Endothelial cell of umbilical vein (primary cell): ENCODE results near the gene TMEM185A. TPM values are rescaled to one million over a fixed set of nuclear protein-coding genes. Genes with fewer than 3 reads are reported as not detected.
"Not testable (repeated sequence)": the region's sequence is repeated elsewhere in the genome, so short reads cannot be mapped to it uniquely, and the experiment has no call there.

Experiments
- BruUV-seq: library from RNA; stranded (reverse); fragments of 400-500 nt; replicated peaks from 2 replicates; lab custom pipeline; 2021; lab: Mats Ljungman, UMichigan
- CTCF ChIA-PET: fragments of 300-600, 350-600 bp; sonication (Branson Sonifier 250); formaldehyde crosslinking; loops from one replicate; lab custom pipeline; 2021; ENCODE audit warnings: antibody characterized with exemption, inconsistent platforms; lab: Charles Lee
- POLR2A ChIA-PET: fragments of 300-600, 350-600 bp; sonication (Branson Sonifier 250); formaldehyde crosslinking; loops from one replicate; lab custom pipeline; 2021; ENCODE audit warnings: antibody characterized with exemption, inconsistent platforms; lab: Charles Lee
- DNase-seq: peaks from one replicate; pipeline ENCODE4 v3.0.0-alpha.2; 2011; ENCODE audit warnings: low read depth, low spot score
- FAIRE-seq: peaks from 2 replicates; lab custom pipeline; 2011; peaks lifted over from hg19 to GRCh38; lab: Jason Lieb, UNC
- H2AFZ ChIP-seq: 2 replicates; pipeline ENCODE4 v1.6.0; 2012; ENCODE audit warnings: low read depth, low read length, control low read depth, inconsistent platforms
- H3K27ac ChIP-seq: 2 replicates; pipeline ENCODE4 v1.5.1; 2011; ENCODE audit warnings: low read depth, mild to moderate bottlenecking, control low read depth, low read length, moderate library complexity; ENCODE audit not compliant: insufficient read depth
- H3K27me3 ChIP-seq, 2 experiments: 2 replicates each; pipeline versions ENCODE4 v1.6.0 to v1.6.1; 2011; ENCODE audit warnings: low read length in 2 of 2, mixed read lengths in 1 of 2; ENCODE audit not compliant: control insufficient read depth in 2 of 2, insufficient read depth in 2 of 2
- H3K36me3 ChIP-seq, 2 experiments: 2 replicates in 1 of 2; 3 replicates in 1 of 2; pipeline ENCODE4 v1.5.1; 2011; ENCODE audit warnings: low read length in 2 of 2, mild to moderate bottlenecking in 1 of 2, moderate library complexity in 1 of 2; ENCODE audit not compliant: control insufficient read depth in 2 of 2, insufficient read depth in 2 of 2; ENCODE audit errors: extremely low read depth in 1 of 2
- H3K4me1 ChIP-seq: 3 replicates; pipeline ENCODE4 v1.5.1; 2011; ENCODE audit warnings: mild to moderate bottlenecking, low read length; ENCODE audit not compliant: control insufficient read depth, insufficient read depth; ENCODE audit errors: extremely low read depth
- H3K4me2 ChIP-seq: 2 replicates; pipeline ENCODE4 v1.6.1; 2011; ENCODE audit warnings: low read length, control low read depth, mixed read lengths; ENCODE audit not compliant: insufficient read depth
- H3K4me3 ChIP-seq, 3 experiments: fragments of 200-600 bp in 1 of 3; sonication (generic), shearing (Covaris generic) in 1 of 3; replicated peaks in 1 of 3; 2 replicates each; pipeline ENCODE4 v1.5.1; 2011 to 2016; ENCODE audit warnings: control low read depth in 3 of 3, low read length in 3 of 3, mild to moderate bottlenecking in 2 of 3, inconsistent platforms in 1 of 3, low read depth in 1 of 3, moderate library complexity in 1 of 3; ENCODE audit not compliant: insufficient read depth in 1 of 3
- H3K79me2 ChIP-seq: 2 replicates; pipeline ENCODE4 v1.6.0; 2012; ENCODE audit warnings: low read length, inconsistent platforms; ENCODE audit not compliant: control insufficient read depth, insufficient read depth
- H3K9ac ChIP-seq: replicated peaks from 2 replicates; pipeline ENCODE3; 2011; ENCODE audit warnings: low read length, control low read depth; ENCODE audit not compliant: insufficient read depth; ENCODE audit errors: extremely low read depth
- H3K9me1 ChIP-seq: replicated peaks from 3 replicates; pipeline ENCODE4 v1.6.0; 2011; ENCODE audit warnings: mild to moderate bottlenecking, low read length; ENCODE audit not compliant: control insufficient read depth, insufficient read depth; ENCODE audit errors: extremely low read depth
- H3K9me3 ChIP-seq: replicated peaks from 2 replicates; pipeline ENCODE4 v1.5.1; 2012; ENCODE audit warnings: low read length, inconsistent platforms; ENCODE audit not compliant: control insufficient read depth, insufficient read depth
- H4K20me1 ChIP-seq: replicated peaks from 2 replicates; pipeline ENCODE3; 2011; ENCODE audit warnings: mild to moderate bottlenecking, low read length; ENCODE audit not compliant: control insufficient read depth, insufficient read depth; ENCODE audit errors: extremely low read depth
- dilution Hi-C: fragments of 300-500 bp; cut with MboI; formaldehyde crosslinking; loops from one replicate; pipeline ENCODE4 v1.15.0; 2019; ENCODE audit warnings: low sequenced_read_pairs; ENCODE audit not compliant: extremely low pct_ligation_motif_present
- intact Hi-C: fragments of 100-400 bp; cut with micrococcal nuclease; formaldehyde crosslinking; loops from one replicate; pipeline ENCODE4 v1.10.0; 2022
- polyA plus RNA-seq, 4 experiments: library from polyadenylated mRNA; depleted of rRNA in 3 of 4; stranded (reverse) in 3 of 4; unstranded in 1 of 4; fragments of >200 nt; gene quantifications; 2 replicates each; pipeline versions ENCODE4 v1.2.1 to v1.2.3, GENCODE V29; 2011 to 2012; ENCODE audit warnings: missing spikeins in 1 of 4
- total RNA-seq: library from RNA; stranded (reverse); gene quantifications from 2 replicates; pipeline ENCODE4 v1.2.3, GENCODE V29; 2021

TMEM185A gene
- total and polyA plus RNA-seq, 2 donors (not counting 3 experiments of a cell fraction or from before 2014, with no cell fraction given) = 16.9 to 29.7 TPM

- H3K4me1 ChIP-seq, H3K4me3 ChIP-seq, intact Hi-C loops, H3K36me3 ChIP-seq, H3K27me3 ChIP-seq, H3K9me1 ChIP-seq, H3K9me3 ChIP-seq, FAIRE-seq, H2AFZ ChIP-seq, H3K27ac ChIP-seq, H3K4me2 ChIP-seq, H3K79me2 ChIP-seq, dilution Hi-C loops, DNase-seq, BruUV-seq, CTCF ChIA-PET, H3K9ac ChIP-seq, H4K20me1 ChIP-seq, POLR2A ChIA-PET: not testable (repeated sequence)
Observed at GRCh38 chrX:149675088-149675487, 43.5 kb upstream of the TMEM185A start.

GRCh38 chrX:149660613-149661012 is 29.0 kb upstream of the TMEM185A start:
- DNase-seq, H3K79me2 ChIP-seq, CTCF ChIA-PET, H2AFZ ChIP-seq, H3K36me3 ChIP-seq, H3K4me3 ChIP-seq, H3K9ac ChIP-seq, H4K20me1 ChIP-seq, H3K9me3 ChIP-seq, H3K27ac ChIP-seq, BruUV-seq, H3K9me1 ChIP-seq, POLR2A ChIA-PET, H3K27me3 ChIP-seq, intact Hi-C loops, H3K4me1 ChIP-seq, H3K4me2 ChIP-seq, dilution Hi-C loops: not testable (repeated sequence)
- peak; percentile 61 for FAIRE-seq

- H3K27me3 ChIP-seq, POLR2A ChIA-PET, H3K4me1 ChIP-seq, H3K9me1 ChIP-seq, H3K4me3 ChIP-seq, DNase-seq, H3K9me3 ChIP-seq, BruUV-seq, intact Hi-C loops, H2AFZ ChIP-seq, CTCF ChIA-PET, H3K9ac ChIP-seq, dilution Hi-C loops, H3K36me3 ChIP-seq, H3K4me2 ChIP-seq, H4K20me1 ChIP-seq, H3K79me2 ChIP-seq, H3K27ac ChIP-seq: not testable (repeated sequence)
- peak; percentile 87 for FAIRE-seq
Observed at GRCh38 chrX:149656260-149656884, 24.8 kb upstream of the TMEM185A start.
